Measurements from ENCODE around the gene CKB.

DNA sequence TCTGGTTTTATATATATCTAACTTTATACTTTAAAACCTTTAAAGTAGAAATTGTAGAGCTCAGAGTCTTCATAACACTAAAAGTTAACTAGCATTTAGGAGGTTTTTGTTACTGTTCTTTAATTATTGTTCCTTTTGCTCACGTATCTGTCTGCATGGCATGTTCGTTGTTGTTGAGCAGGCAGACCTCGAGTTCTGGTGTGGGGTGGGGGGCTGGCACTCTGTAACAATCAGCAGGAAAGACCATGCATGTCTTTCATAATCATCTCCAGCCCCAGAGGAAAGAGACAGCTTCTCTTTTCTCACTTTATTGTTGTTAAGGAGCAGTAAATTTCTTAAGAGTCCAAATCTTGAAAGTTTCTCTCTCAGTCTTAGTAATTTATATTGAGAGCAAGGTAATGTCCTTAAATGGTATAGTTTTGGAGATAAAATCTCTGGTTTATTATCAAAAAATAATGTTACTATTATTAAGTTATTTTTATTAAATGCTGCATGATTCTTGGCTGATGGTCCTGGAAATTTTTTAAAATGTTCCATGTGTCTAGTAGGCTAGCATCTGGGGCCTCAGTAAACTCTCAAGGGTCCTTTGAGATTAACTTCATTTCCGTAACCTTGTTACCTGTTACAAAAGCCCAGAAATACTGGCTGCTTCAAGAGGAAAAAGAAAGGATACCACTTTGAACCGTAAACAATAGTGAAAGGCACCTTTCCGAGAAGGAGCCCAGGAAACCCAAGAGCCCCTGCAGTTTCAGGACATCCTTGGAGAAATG, 30.3 kb downstream of the CKB start:
- TF ChIP-seq, protein P1, sequence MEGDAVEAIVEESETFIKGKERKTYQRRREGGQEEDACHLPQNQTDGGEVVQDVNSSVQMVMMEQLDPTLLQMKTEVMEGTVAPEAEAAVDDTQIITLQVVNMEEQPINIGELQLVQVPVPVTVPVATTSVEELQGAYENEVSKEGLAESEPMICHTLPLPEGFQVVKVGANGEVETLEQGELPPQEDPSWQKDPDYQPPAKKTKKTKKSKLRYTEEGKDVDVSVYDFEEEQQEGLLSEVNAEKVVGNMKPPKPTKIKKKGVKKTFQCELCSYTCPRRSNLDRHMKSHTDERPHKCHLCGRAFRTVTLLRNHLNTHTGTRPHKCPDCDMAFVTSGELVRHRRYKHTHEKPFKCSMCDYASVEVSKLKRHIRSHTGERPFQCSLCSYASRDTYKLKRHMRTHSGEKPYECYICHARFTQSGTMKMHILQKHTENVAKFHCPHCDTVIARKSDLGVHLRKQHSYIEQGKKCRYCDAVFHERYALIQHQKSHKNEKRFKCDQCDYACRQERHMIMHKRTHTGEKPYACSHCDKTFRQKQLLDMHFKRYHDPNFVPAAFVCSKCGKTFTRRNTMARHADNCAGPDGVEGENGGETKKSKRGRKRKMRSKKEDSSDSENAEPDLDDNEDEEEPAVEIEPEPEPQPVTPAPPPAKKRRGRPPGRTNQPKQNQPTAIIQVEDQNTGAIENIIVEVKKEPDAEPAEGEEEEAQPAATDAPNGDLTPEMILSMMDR (IDR thresholded peaks at IDR 0.05; ENCODE audit: insufficient read depth, low read length) = no peak
- TF ChIP-seq GABPA (IDR thresholded peaks at IDR 0.05; ENCODE audit: low read depth) (no peak), REST (IDR thresholded peaks at IDR 0.05; ENCODE audit: insufficient replicate concordance, low read depth) (no peak)
